Stimulated activated CD8-positive, alpha-beta memory T cell treated with anti-CD3 and anti-CD28 coated beads, Interleukin-7, amount 100 ng/mL, for 1 hour (primary cell): ENCODE measurements around the gene ARRDC1.
A peak's percentile ranks its signal among the peaks of the same experiment; 100 is the strongest.
"Not testable (repeated sequence)": the region's sequence is repeated elsewhere in the genome, so short reads cannot be mapped to it uniquely, and the experiment has no call there.

Experiments used
- DNase-seq, 2 donors: peaks; one replicate each; pipeline ENCODE4 v3.0.0-alpha.2; 2020; ENCODE audit warnings: low read depth in 2 of 2

Gene ARRDC1, protein sequence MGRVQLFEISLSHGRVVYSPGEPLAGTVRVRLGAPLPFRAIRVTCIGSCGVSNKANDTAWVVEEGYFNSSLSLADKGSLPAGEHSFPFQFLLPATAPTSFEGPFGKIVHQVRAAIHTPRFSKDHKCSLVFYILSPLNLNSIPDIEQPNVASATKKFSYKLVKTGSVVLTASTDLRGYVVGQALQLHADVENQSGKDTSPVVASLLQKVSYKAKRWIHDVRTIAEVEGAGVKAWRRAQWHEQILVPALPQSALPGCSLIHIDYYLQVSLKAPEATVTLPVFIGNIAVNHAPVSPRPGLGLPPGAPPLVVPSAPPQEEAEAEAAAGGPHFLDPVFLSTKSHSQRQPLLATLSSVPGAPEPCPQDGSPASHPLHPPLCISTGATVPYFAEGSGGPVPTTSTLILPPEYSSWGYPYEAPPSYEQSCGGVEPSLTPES

GRCh38 chr9:137605121-137606004 is at the start of gene ARRDC1:
Gene ARRDC1, plus strand, starts transcription at chr9:137605686. Its CDS starts 32 bp downstream, at chr9:137605718.
- peak; percentile 82 to 89 for DNase-seq

- no peak for DNase-seq
These were observed 49.2 kb upstream of the ARRDC1 start for GRCh38 chr9:137556069-137556838.

- no peak for DNase-seq
These were observed 47.4 kb upstream of the ARRDC1 start for GRCh38 chr9:137558127-137558526.

GRCh38 chr9:137564134-137564533 is 41.4 kb upstream of the ARRDC1 start:
- no peak for DNase-seq

- DNase-seq, result no peak
These were observed 40.6 kb upstream of the ARRDC1 start for GRCh38 chr9:137564817-137565411.

DNA sequence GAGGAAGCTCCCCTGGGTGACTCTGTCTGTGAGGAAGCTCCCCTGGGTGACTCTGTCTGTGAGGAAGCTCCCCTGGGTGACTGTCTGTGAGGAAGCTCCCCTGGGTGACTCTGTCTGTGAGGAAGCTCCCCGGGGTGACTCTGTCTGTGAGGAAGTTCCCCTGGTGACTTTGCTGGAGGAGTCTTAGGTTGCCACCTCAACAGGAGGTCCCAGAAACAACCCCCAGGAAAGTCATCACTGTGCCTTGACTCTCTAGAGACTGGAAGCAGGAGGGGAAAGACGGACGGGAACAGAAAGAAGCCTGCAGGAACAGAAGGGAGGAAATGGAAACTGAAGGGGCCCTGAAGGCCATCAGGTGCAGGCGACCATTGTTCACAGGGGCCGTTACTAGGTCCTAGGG is 37.0 kb upstream of the ARRDC1 start:
- not testable (repeated sequence) for DNase-seq

DNA sequence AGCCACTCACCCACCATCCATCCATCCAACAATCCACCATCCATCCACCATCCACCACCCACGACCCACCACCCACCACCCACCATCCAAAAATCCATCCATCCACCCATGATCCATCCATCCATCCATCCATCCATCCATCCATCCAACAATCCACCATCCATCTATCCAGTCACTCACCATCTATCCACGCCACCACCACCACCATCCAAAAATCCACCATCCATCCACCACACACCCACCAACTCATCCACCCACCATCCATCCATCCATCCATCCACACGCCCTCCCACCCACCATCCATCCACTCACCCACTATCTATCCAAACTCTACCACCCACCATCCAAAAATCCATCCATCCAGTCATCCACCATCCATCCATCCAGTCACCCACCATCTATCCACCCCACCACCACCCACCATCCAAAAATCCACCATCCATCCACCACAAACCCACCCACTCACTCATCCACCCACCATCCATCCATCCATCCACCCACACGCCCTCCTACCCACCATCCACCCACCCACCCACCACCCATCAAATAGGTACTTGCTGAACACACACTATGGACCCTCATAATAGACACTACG is 35.8 kb upstream of the ARRDC1 start:
- DNase-seq, result no peak

DNA sequence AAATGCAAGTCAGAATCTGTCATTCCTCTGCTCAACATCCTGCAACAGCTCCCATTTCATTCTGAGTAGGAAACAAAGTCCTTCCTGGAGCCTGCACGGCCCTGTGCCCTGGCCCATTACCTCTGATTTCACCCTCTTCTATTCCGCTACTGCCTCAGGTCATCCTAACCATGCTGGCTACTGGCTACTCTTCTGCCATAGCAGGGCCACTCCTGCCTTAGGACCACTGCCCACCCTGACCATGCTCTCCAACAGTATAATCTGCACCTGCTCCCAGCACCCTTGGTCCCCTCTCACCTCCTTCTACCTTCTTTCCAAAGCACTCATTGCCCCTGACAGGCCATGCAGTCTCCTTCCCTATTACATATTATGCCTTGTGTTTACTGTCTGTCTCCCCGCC is 34.9 kb upstream of the ARRDC1 start:
- no peak for DNase-seq

GRCh38 chr9:137574192-137574591 is 31.3 kb upstream of the ARRDC1 start:
- no peak for DNase-seq

- DNase-seq, result no peak
These were observed 30.1 kb upstream of the ARRDC1 start for GRCh38 chr9:137575364-137575715.

DNA sequence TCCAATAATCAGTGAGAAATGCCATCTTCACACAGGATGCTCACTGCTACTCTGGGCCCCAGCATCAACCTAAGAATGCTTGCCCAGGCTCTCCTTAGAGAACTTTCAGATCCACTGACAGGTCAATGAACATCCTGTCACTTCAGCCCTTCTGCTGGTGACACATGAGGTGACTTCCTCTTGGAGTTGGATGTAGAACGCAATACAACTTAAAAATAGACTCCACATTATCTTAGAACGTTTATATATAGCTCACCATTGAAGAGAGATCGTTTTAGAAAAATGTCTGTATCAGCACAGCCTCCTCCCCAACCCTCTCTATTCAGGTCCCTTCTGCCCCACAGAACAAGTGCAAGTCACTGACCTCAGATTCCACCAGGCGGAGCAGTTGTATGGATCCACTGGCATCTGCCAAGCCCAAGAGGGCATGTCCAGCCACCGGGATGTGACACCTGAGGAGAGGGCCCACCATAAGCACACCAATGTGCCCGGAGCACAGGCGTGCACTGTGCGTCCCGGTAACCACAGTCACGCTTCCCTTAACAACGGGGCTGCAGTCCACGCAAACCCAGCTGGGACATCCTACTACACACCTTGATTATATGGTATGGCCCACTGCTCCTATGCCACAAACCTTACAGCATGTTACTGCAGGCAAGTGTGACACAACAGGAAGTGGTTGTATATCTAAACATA is 29.6 kb upstream of the ARRDC1 start:
- DNase-seq, result no peak

DNA sequence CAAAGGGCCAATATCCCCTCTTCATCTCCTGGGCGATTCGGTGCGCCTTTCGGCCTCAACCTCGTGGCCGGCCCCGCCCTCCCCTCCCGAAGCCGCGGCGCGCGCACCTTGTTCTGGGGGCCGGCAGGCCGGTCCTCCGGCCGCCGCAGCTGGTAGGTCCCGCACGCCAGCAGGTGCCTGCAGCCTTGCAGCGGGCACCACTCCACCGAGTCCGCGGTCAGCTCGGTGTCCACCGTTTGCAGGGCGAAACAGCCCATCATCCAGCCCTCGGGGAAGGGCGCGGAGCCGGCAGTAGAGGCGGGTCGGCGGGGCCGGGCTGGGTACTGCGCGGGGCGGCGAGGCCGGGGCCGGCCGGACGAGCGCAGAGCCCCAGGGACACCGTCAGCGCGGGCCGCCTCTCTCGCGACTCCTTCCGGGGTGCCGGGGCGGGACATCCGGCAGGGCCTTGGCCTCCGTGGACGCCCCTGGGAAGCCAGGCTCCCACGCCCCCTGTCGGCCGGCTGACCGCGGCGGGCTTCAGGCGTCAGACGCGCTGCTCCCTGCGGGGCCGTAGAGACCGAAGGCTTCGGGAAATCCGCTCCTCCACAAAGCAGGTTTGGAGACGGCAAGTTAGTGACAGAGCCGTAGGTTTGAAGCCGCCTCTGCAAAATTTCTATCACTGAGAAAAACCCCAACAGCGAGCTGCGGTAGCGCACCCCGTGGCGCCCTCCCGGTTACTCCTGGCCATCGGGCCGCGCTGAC is 26.8 kb upstream of the ARRDC1 start, which contains the start of gene DPH7:
TSS of gene DPH7 (minus strand) at position 408 of the 741 bp plus-strand sequence. CDS start at position 260, 148 bp downstream.
- DNase-seq, result peak; percentile 88 to 95

GRCh38 chr9:137579259-137579604 is 26.3 kb upstream of the ARRDC1 start:
- DNase-seq, result no peak

- DNase-seq, result no peak
These were observed 25.1 kb upstream of the ARRDC1 start for GRCh38 chr9:137580209-137580953.

DNA sequence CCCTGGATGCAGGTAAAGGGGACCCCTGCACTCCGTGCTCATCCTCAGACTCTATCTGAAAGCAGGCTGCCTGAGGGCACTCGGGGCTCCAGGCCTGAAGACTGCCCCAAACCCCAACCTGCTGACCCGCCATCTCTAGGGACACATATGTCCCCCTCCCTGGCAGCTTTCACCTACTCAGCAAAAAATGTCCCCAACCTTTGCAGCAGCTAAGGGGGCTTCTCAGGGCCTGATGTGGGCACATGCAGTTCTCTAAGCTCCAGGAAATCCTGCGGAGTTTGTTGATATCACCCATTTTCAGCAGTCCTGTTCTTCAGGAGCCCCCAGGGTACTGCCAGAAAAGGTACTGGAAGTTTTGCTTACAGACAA is 24.5 kb upstream of the ARRDC1 start:
- DNase-seq, result no peak

DNA sequence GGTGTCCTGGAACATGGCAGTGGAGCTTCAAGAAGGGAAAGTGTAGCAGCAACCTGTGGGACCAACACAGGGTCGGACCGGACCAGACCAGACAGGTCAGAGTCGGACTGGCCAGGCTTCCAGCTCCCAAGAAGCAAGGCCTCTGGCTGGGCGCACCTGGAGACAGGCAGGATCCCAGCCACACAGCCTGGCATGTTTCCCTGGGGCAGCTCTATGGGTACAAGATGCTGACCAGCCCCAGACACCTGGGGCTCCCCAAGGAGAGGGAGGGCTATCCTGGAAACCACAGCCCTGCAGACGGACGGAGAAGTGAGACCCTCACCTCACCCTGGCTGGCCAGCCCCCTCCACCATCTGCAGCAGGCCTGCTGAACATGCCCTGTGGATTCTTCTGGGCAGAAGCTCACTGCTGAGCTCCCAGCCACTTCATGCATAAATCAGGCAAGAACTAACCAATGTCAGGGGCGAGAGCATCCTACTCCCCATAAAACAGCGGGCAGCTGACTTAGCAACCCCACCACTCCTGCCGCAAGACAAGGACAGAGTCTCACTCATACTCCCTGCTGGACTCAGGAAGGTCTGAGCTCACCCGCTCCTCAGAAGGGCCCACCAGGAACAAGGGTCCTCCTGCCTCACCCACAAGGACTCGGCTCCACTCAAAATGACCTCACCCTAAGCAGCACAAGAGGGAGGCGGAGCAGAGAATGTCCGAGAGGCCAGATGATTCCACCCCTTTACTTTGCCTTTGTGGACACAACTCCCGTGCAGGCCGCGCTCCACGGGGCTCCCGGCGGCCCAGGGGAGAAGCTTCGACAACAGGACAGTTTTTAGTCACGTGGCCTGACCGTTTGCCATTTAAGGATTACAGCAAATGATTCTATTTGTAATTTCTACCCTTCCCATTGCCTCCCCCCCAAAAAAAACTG is 23.9 kb upstream of the ARRDC1 start:
- DNase-seq, result no peak

- DNase-seq, result no peak
These were observed 23.1 kb upstream of the ARRDC1 start for GRCh38 chr9:137582286-137582860.

DNA sequence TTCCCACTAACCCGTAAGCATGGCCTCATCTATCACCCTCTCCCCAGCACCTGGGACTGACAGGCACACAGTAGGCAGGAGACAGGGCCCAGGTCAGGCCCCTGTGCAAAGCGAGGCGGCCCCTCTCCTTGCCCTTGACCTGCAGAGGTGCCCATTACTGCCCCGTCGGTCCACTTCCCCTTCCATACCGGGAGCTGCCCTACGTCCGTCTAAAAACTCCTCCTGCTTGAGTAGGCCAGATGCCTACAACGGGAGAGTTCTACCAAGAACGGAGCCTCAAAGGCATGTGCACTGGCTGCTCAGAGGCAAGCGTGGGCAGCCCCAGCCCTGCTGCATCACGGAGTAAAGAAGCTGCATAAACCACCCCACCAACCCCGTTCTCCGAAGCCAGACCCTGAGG is 22.1 kb upstream of the ARRDC1 start:
- no peak for DNase-seq
